Hepatocyte (in vitro differentiated cells): ENCODE results near the gene HIGD1A. TPM values are rescaled to one million over a fixed set of nuclear protein-coding genes. Genes with fewer than 3 reads are reported as not detected.
A peak's percentile ranks its signal among the peaks of the same experiment; 100 is the strongest.

Experiments used
- DNase-seq: peaks from one replicate; pipeline ENCODE4 v3.0.0-alpha.2; 2016; ENCODE audit warnings: low spot score
- H2AFZ ChIP-seq: fragments of 200-600 bp; sonication (generic); 2 replicates; pipeline ENCODE4 v1.6.0; 2016; ENCODE audit warnings: antibody characterized with exemption, mild to moderate bottlenecking
- H3K27ac ChIP-seq: fragments of 200-600 bp; sonication (generic); 2 replicates; pipeline ENCODE4 v1.5.1; 2016; ENCODE audit warnings: mild to moderate bottlenecking
- H3K27me3 ChIP-seq: fragments of 200-600 bp; sonication (generic); 2 replicates; pipeline ENCODE4 v1.6.1; 2016
- H3K36me3 ChIP-seq: fragments of 200-600 bp; sonication (generic); replicated peaks from 2 replicates; pipeline ENCODE4 v1.5.1; 2016; ENCODE audit warnings: low read depth; ENCODE audit not compliant: insufficient read depth
- H3K4me1 ChIP-seq: fragments of 200-600 bp; sonication (generic); 2 replicates; pipeline ENCODE4 v1.5.1; 2016; ENCODE audit warnings: mild to moderate bottlenecking, moderate library complexity; ENCODE audit not compliant: insufficient read depth
- H3K4me2 ChIP-seq: fragments of 200-600 bp; sonication (generic); 2 replicates; pipeline ENCODE4 v1.6.0; 2016
- H3K4me3 ChIP-seq: fragments of 200-600 bp; sonication (generic); 2 replicates; pipeline ENCODE4 v1.5.1; 2016; ENCODE audit warnings: mild to moderate bottlenecking
- H3K79me2 ChIP-seq: fragments of 200-600 bp; sonication (generic); 2 replicates; pipeline ENCODE4 v1.6.0; 2017; ENCODE audit warnings: mild to moderate bottlenecking
- H3K9me2 ChIP-seq: fragments of 200-600 bp; sonication (generic); replicated peaks from 2 replicates; pipeline ENCODE4 v1.6.0; 2017; ENCODE audit warnings: mild to moderate bottlenecking; ENCODE audit not compliant: insufficient read depth
- H3K9me3 ChIP-seq: fragments of 200-600 bp; sonication (generic); 2 replicates; pipeline ENCODE4 v1.5.1; 2016; ENCODE audit warnings: low read depth, mild to moderate bottlenecking
- H4K20me1 ChIP-seq: fragments of 200-600 bp; sonication (generic); 2 replicates; pipeline ENCODE4 v1.6.0; 2016; ENCODE audit warnings: mild to moderate bottlenecking; ENCODE audit not compliant: insufficient read depth, poor library complexity, severe bottlenecking
- EZH2 ChIP-seq: fragments of 200-600 bp; sonication (generic); IDR thresholded peaks from 2 replicates; pipeline ENCODE4 v1.6.1; 2016; ENCODE audit warnings: antibody characterized with exemption, mild to moderate bottlenecking, borderline replicate concordance
- EZH2phosphoT487 ChIP-seq: fragments of 200-600 bp; sonication (generic); IDR thresholded peaks from one replicate; pipeline ENCODE4 v1.6.1; 2018; ENCODE audit warnings: antibody characterized with exemption, mild to moderate bottlenecking, low read depth, moderate library complexity; ENCODE audit not compliant: unreplicated experiment, severe bottlenecking
- WGBS: methylation state at CpG from one replicate; pipeline ENCODE4 v1.1.6; 2016; ENCODE audit warnings: low lambda C conversion rate; ENCODE audit errors: missing lambda C conversion rate; 5-methylcytosine and 5-hydroxymethylcytosine counted together
- polyA plus RNA-seq: library from polyadenylated mRNA; unstranded; fragments of >200 nt; fragmentation: Nextera tagmentation; extraction: Ambion mirVana; gene quantifications from 2 replicates; pipeline ENCODE4 v1.2.1, GENCODE V29; 2016
- total RNA-seq: library from RNA; depleted of rRNA; stranded (reverse); fragments of >200 nt; gene quantifications from 2 replicates; pipeline ENCODE4 v1.2.3, GENCODE V29; 2014
- TF ChIP-seq, protein P1 (sequence below): fragments of 200-600 bp; sonication (generic); IDR thresholded peaks from 2 replicates; pipeline ENCODE4 v1.5.1; 2016; ENCODE audit warnings: antibody characterized with exemption, mild to moderate bottlenecking; ENCODE audit not compliant: poor library complexity

Gene HIGD1A
- total and polyA plus RNA-seq, 2 experiments from 2014 or later: 218 to 252 TPM

DNA sequence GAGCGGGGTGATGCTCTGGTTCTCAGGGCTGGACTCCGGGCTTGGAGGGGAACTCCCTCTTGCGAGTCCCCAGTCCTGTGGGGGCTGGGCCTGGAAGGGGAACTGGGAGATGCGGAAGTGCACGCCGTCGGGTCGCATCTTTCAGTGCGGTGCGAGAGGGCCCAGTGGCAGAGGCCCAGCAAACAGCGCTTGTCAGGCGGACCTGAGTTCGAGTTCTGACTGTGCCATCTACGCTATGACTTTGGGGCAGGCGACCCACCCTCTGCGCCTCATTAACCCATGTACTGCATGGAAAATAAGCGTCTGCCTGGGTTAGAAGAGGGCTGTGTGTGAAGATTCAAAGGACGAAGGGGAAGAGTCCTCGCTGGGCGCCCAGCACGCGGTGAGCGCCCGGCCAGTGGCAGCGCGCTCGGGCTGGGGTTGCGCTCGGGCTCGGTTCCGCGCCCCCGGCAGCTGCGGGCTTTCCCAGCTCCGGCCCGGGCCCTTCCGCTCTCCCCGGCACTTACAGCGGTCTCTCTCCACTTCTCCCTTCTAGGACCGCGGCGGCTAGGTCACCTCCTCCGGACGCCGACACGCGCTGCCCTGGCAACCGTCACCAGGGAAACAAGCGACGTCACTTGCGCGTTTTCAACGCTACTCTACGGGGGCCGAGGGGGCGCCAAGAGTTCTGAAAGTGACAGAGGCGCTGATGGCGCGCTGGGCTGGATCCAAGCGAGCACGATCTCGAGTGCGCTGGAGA, 31.5 kb downstream of the HIGD1A start, which contains the start of gene CCDC13:
Gene CCDC13, minus strand, starts transcription at position 584 of the 739 bp plus-strand sequence. CDS start 14,908 bp downstream, outside the sequence.
- Histone ChIP-seq H3K9me3 (no peaks in the 10 kb centered on the region), H3K4me3 (peak within 1 kb of the TSS; percentile 61), H3K9me2 (no peaks in the 10 kb centered on the region), H3K27me3 (no peaks in the 10 kb centered on the region), H4K20me1 (no peaks in the 10 kb centered on the region), H2AFZ (peak within 1 kb of the TSS; percentile 76), H3K79me2 (no peaks in the 10 kb centered on the region), H3K4me2 (peak within 1 kb of the TSS; percentile 81), H3K4me1 (no peaks in the 10 kb centered on the region), H3K36me3 (no peaks in the 10 kb centered on the region), H3K27ac (peak within 1 kb of the TSS; percentile 3)
- DNase-seq: peak; percentile 90
- TF ChIP-seq EZH2 (no peak), EZH2phosphoT487 (no peak)
- TF ChIP-seq, protein P1, sequence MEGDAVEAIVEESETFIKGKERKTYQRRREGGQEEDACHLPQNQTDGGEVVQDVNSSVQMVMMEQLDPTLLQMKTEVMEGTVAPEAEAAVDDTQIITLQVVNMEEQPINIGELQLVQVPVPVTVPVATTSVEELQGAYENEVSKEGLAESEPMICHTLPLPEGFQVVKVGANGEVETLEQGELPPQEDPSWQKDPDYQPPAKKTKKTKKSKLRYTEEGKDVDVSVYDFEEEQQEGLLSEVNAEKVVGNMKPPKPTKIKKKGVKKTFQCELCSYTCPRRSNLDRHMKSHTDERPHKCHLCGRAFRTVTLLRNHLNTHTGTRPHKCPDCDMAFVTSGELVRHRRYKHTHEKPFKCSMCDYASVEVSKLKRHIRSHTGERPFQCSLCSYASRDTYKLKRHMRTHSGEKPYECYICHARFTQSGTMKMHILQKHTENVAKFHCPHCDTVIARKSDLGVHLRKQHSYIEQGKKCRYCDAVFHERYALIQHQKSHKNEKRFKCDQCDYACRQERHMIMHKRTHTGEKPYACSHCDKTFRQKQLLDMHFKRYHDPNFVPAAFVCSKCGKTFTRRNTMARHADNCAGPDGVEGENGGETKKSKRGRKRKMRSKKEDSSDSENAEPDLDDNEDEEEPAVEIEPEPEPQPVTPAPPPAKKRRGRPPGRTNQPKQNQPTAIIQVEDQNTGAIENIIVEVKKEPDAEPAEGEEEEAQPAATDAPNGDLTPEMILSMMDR: no peak
- WGBS: 5% methylated on average over 53 of the region's 63 CpGs

DNA sequence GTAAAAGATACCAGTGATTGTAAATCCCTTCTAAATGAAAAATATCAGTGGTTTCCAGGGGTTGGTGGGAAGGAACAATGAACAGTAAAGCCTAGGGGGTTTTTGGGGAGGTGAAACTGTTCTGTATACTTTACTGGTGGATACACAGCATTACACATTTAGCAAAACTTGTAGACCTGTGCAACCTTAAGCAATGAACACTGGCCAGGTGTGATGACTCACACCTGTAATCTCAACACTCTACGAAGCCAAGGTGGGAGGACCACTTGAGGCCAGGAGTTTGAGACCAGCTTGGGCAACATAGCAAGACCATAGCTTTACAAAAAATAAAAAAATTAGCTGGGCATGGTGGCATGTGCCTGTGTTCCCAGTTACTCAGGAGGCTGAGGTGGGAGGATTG, 33.0 kb downstream of the HIGD1A start:
- Histone ChIP-seq H3K4me2 (no peak overlapping the region), H3K4me3 (no peak overlapping the region), H3K4me1 (no peaks in the 10 kb centered on the region), H3K9me2 (no peaks in the 10 kb centered on the region), H3K79me2 (no peaks in the 10 kb centered on the region), H2AFZ (no peak overlapping the region), H4K20me1 (no peaks in the 10 kb centered on the region), H3K27me3 (no peaks in the 10 kb centered on the region), H3K9me3 (no peaks in the 10 kb centered on the region), H3K36me3 (no peaks in the 10 kb centered on the region), H3K27ac (no peak overlapping the region)
- no peak for DNase-seq
- TF ChIP-seq, protein P1: no peak
- WGBS: 67% methylated on average over 1 of the region's 1 CpG

DNA sequence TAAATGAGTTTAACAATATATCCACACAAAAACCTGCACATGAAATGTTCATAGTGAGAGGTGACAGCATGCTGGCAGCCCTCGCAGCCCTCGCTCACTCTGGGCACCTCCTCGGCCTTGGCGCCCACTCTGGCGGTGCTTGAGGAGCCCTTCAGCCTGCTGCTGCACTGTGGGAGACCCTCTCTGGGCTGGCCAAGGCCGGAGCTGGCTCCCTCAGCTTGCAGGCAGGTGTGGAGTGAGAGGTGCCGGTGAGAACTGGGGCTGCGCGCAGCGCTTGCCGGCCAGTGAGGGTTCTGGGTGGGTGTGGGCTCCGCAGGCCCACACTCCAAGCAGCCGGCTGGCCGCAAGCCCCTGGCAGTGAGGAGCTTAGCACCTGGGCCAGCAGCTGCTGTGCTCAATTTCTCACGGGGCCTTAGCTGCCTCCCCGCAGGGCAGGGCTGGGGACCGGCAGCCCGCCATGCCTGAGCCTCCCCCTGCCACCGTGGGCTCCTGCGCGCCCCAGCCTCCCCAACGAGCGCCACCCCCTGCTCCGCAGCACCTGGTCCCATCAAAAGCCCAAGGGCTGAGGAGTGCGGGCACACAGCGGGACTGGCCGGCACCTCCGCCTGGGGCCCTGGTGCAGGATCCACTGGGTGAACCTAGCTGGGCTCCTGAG, 34.7 kb downstream of the HIGD1A start:
- 91% methylated on average over 25 of the region's 28 CpGs for WGBS
- H3K36me3 ChIP-seq: no peaks in the 10 kb centered on the region
- no peaks in the 10 kb centered on the region for H3K9me3 ChIP-seq
- no peak overlapping the region for H3K27ac ChIP-seq
- no peaks in the 10 kb centered on the region for H4K20me1 ChIP-seq
- no peak overlapping the region for H2AFZ ChIP-seq
- no peak overlapping the region for H3K4me3 ChIP-seq
- H3K4me2 ChIP-seq: no peak overlapping the region
- H3K9me2 ChIP-seq: no peaks in the 10 kb centered on the region
- no peaks in the 10 kb centered on the region for H3K79me2 ChIP-seq
- no peaks in the 10 kb centered on the region for H3K27me3 ChIP-seq
- no peak for TF ChIP-seq EZH2phosphoT487
- no peak for TF ChIP-seq EZH2
- no peaks in the 10 kb centered on the region for H3K4me1 ChIP-seq
- DNase-seq: no peak

DNA sequence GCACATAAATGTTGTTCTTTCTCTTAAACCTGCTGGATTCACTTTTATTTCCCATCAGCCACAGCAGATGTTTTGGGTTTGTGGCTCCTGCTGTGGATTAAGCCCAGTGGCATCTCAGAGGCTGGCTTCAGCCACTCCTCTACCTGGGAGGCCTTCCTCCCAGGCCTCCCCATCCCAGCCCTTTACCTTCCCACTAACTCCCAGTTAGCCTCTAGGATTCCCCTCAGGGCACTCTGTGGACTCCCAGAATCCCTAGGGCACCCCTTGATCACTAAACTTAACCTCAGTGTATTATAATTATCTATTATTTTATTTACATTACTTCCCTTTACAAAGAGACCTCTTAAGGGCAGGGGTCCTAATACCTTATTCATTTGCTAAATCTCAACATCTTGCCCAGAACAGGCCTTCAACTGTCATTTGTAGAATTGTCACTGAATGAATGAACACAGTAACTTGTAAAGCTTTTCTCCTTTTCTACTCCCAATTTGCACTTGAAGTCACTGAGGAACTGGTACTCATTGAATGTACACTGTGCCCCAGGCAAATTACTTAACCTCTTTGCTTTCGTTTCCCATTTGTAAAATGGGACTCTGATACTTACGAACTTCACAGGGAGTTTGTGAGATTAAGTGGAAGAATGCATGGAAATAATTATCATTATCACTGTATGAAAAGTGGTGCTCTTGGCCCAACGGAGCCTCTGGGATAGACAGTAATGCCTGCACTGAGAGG, 39.6 kb downstream of the HIGD1A start:
- TF ChIP-seq EZH2phosphoT487 (no peak), EZH2 (no peak)
- TF ChIP-seq, protein P1: no peak
- Histone ChIP-seq H4K20me1 (no peaks in the 10 kb centered on the region), H2AFZ (no peak overlapping the region), H3K4me2 (no peak overlapping the region), H3K79me2 (no peaks in the 10 kb centered on the region), H3K36me3 (no peaks in the 10 kb centered on the region), H3K9me2 (no peaks in the 10 kb centered on the region), H3K27me3 (no peaks in the 10 kb centered on the region), H3K4me3 (no peak overlapping the region), H3K4me1 (peaks cover 8% of the 10 kb centered on the region), H3K9me3 (no peaks in the 10 kb centered on the region), H3K27ac (no peak overlapping the region)
- DNase-seq: no peak
- WGBS: 80% methylated on average over 3 of the region's 3 CpGs
